OCI-LY1 (cell line): ENCODE results near the gene RFC5.

Experiments
- CTCF ChIP-seq: fragments of 200-600 bp; sonication (generic), shearing (Covaris generic); IDR thresholded peaks from 2 replicates; pipeline ENCODE4 v1.5.1; 2017; ENCODE audit warnings: mild to moderate bottlenecking, antibody characterized with exemption, low read length, moderate library complexity, mixed read lengths
- EZH2 ChIP-seq: fragments of 200-600 bp; sonication (generic), shearing (Covaris generic); IDR thresholded peaks from 2 replicates; pipeline ENCODE4 v1.8.0; 2017; ENCODE audit warnings: borderline replicate concordance, mixed run types, mild to moderate bottlenecking, antibody characterized with exemption, low read length, moderate library complexity, mixed read lengths

- TF ChIP-seq CTCF (no peak), EZH2 (no peak)
Measured at GRCh38 chr12:118044075-118044474, 27.6 kb downstream of the RFC5 start.
